ENCODE measurements around the gene GUCY2D.
A peak's percentile ranks its signal among the peaks of the same experiment; 100 is the strongest.

GUCY2D gene

GRCh38 chr17:7971651-7972050, 30.8 kb upstream of the GUCY2D start:
- no peak for TF ChIP-seq CTCF (IDR thresholded peaks at IDR 0.05)

GRCh38 chr17:7972131-7972785, 30.2 kb upstream of the GUCY2D start:
- peak; percentile 24; the same call in 1 of the 2 replicates for TF ChIP-seq CTCF (IDR thresholded peaks at IDR 0.05)

- TF ChIP-seq CTCF (IDR thresholded peaks at IDR 0.05): no peak
These were observed 27.7 kb upstream of the GUCY2D start for GRCh38 chr17:7974638-7975131.

- TF ChIP-seq CTCF (IDR thresholded peaks at IDR 0.05): no peak
These were observed 25.4 kb upstream of the GUCY2D start for GRCh38 chr17:7977039-7977438.

- TF ChIP-seq CTCF (IDR thresholded peaks at IDR 0.05): no peak
These were observed 24.6 kb upstream of the GUCY2D start for GRCh38 chr17:7977805-7978204.

GRCh38 chr17:7982173-7982572, 20.2 kb upstream of the GUCY2D start:
- TF ChIP-seq CTCF (IDR thresholded peaks at IDR 0.05): no peak

GRCh38 chr17:7982666-7983065, 19.7 kb upstream of the GUCY2D start:
- TF ChIP-seq CTCF (IDR thresholded peaks at IDR 0.05): no peak; the same call in 1 of the 2 replicates

GRCh38 chr17:7984904-7985303, 17.5 kb upstream of the GUCY2D start:
- TF ChIP-seq CTCF (IDR thresholded peaks at IDR 0.05): no peak

All from LNCAP (cell line).